Caco-2 (cell line): ENCODE data around the gene ADK. TPM values are rescaled to one million over a fixed set of nuclear protein-coding genes. Genes with fewer than 3 reads are reported as not detected.

Source experiments
- BruUV-seq: library from RNA; stranded (reverse); fragments of 400-500 nt; replicated peaks from 2 replicates; lab custom pipeline; 2021; lab: Mats Ljungman, UMichigan
- CTCF ChIA-PET: fragments of 300-600 bp; sonication (Branson Sonifier 250); formaldehyde crosslinking; loops from one replicate; lab custom pipeline; 2022; ENCODE audit warnings: antibody characterized with exemption; lab: Charles Lee
- POLR2A ChIA-PET: fragments of 300-600 bp; sonication (Branson Sonifier 250); formaldehyde crosslinking; loops from one replicate; lab custom pipeline; 2022; ENCODE audit warnings: antibody characterized with exemption; lab: Charles Lee
- DNase-seq, 2 experiments: peaks; one replicate each; pipeline versions ENCODE4 v3.0.0 to v3.0.0-alpha.2; 2020 to 2022
- H3K27me3 ChIP-seq: replicated peaks from 2 replicates; pipeline ENCODE4 v1.6.0; 2011; ENCODE audit warnings: low read length; ENCODE audit not compliant: control insufficient read depth, insufficient read depth
- H3K36me3 ChIP-seq: 2 replicates; pipeline ENCODE4 v1.5.1; 2011; ENCODE audit warnings: low read length; ENCODE audit not compliant: control insufficient read depth, insufficient read depth
- H3K4me1 ChIP-seq: fragments of 250-450 bp; sonication (Bioruptor Pico); 2 replicates; pipeline ENCODE4 v1.5.1; 2020; ENCODE audit warnings: mild to moderate bottlenecking
- H3K4me3 ChIP-seq: 2 replicates; pipeline ENCODE4 v1.5.1; 2011; ENCODE audit warnings: low read depth, mild to moderate bottlenecking, control low read depth, low read length
- H3K9me3 ChIP-seq: fragments of 250-450 bp; sonication (Bioruptor Pico); 2 replicates; pipeline ENCODE4 v1.5.1; 2020; ENCODE audit warnings: mild to moderate bottlenecking, moderate library complexity
- H3K27ac Mint-ChIP-seq: one replicate; pipeline ENCODE4 v1.8.0; 2022; ENCODE audit warnings: mixed read lengths; ENCODE audit not compliant: unreplicated experiment
- H3K27me3 Mint-ChIP-seq: one replicate; pipeline ENCODE4 v1.8.0; 2022; ENCODE audit warnings: mixed read lengths; ENCODE audit not compliant: insufficient read depth, unreplicated experiment
- H3K36me3 Mint-ChIP-seq: one replicate; pipeline ENCODE4 v1.8.0; 2022; ENCODE audit warnings: mild to moderate bottlenecking, mixed read lengths; ENCODE audit not compliant: insufficient read depth, unreplicated experiment
- H3K4me1 Mint-ChIP-seq: one replicate; pipeline ENCODE4 v1.8.0; 2022; ENCODE audit warnings: low read depth, mixed read lengths; ENCODE audit not compliant: unreplicated experiment
- H3K4me3 Mint-ChIP-seq: one replicate; pipeline ENCODE4 v1.8.0; 2022; ENCODE audit warnings: mild to moderate bottlenecking, moderate library complexity, mixed read lengths; ENCODE audit not compliant: unreplicated experiment
- H3K9me3 Mint-ChIP-seq: one replicate; pipeline ENCODE4 v1.8.0; 2022; ENCODE audit warnings: mixed read lengths; ENCODE audit not compliant: unreplicated experiment
- CTCF ChIP-seq, 2 experiments: fragments of 200-600 bp in 1 of 2; IDR thresholded peaks; 1 replicate in 1 of 2; 2 replicates in 1 of 2; pipeline versions ENCODE4 v1.5.1 to v1.8.0; 2011 to 2022; ENCODE audit warnings: antibody characterized with exemption in 1 of 2, control low read depth in 1 of 2, inconsistent platforms in 1 of 2, low read depth in 1 of 2, low read length in 1 of 2, mild to moderate bottlenecking in 1 of 2, moderate library complexity in 1 of 2; ENCODE audit not compliant: insufficient read depth in 1 of 2, severe bottlenecking in 1 of 2, unreplicated experiment in 1 of 2
- intact Hi-C: fragments of 100-400 bp; cut with micrococcal nuclease; formaldehyde crosslinking; loops from one replicate; pipeline ENCODE4 v1.10.0; 2022; ENCODE audit not compliant: unreplicated experiment
- total RNA-seq: library from RNA; stranded (reverse); gene quantifications from 2 replicates; pipeline ENCODE4 v1.2.3, GENCODE V29; 2022

The ADK gene
- total RNA-seq, 1 experiment from 2014 or later, result 105 TPM

- BruUV-seq, result no TSS peak
- CTCF ChIA-PET, result no interaction called here
- Mint-ChIP-seq H3K27me3 (no peaks in the 10 kb centered on the region), H3K36me3 (no peaks in the 10 kb centered on the region), H3K4me3 (no peak overlapping the region), H3K9me3 (no peaks in the 10 kb centered on the region), H3K27ac (no peak overlapping the region), H3K4me1 (no peaks in the 10 kb centered on the region)
- Histone ChIP-seq H3K4me1 (no peaks in the 10 kb centered on the region), H3K27me3 (no peaks in the 10 kb centered on the region), H3K4me3 (no peak overlapping the region), H3K9me3 (no peaks in the 10 kb centered on the region), H3K36me3 (no peaks in the 10 kb centered on the region)
- POLR2A ChIA-PET, result no interaction called here
- DNase-seq, result no peak
- TF ChIP-seq CTCF (IDR thresholded peaks at IDR 0.05; ENCODE audit: insufficient read depth in 1 of 2, low read depth in 1 of 2, low read length in 1 of 2, severe bottlenecking in 1 of 2, unreplicated experiment in 1 of 2), result no peak
- intact Hi-C loops, result no loop called here
These were observed 76.8 kb downstream of the ADK start for GRCh38 chr10:74227697-74228424.

- H3K9me3 ChIP-seq, result no peaks in the 10 kb centered on the region
- no TSS peak for BruUV-seq
- Mint-ChIP-seq H3K27me3 (no peaks in the 10 kb centered on the region), H3K9me3 (no peaks in the 10 kb centered on the region), H3K4me3 (no peak overlapping the region), H3K36me3 (no peaks in the 10 kb centered on the region), H3K27ac (no peak overlapping the region), H3K4me1 (no peaks in the 10 kb centered on the region)
- ChIA-PET CTCF (no interaction called here), POLR2A (no interaction called here)
- DNase-seq, result no peak
- no peaks in the 10 kb centered on the region for H3K36me3 ChIP-seq
- no peak for TF ChIP-seq CTCF (IDR thresholded peaks at IDR 0.05; ENCODE audit: insufficient read depth in 1 of 2, low read depth in 1 of 2, low read length in 1 of 2, severe bottlenecking in 1 of 2, unreplicated experiment in 1 of 2)
- no peaks in the 10 kb centered on the region for H3K4me1 ChIP-seq
- no peak overlapping the region for H3K4me3 ChIP-seq
- no peaks in the 10 kb centered on the region for H3K27me3 ChIP-seq
- intact Hi-C loops, result no loop called here
These were observed 80.4 kb downstream of the ADK start for GRCh38 chr10:74231375-74231774.

GRCh38 chr10:74233281-74233680 is 82.3 kb downstream of the ADK start:
- H3K9me3 ChIP-seq, result no peaks in the 10 kb centered on the region
- CTCF ChIA-PET, result no interaction called here
- no peaks in the 10 kb centered on the region for H3K27me3 Mint-ChIP-seq
- H3K4me1 Mint-ChIP-seq, result no peaks in the 10 kb centered on the region
- H3K4me3 ChIP-seq, result no peak overlapping the region
- H3K4me3 Mint-ChIP-seq, result no peak overlapping the region
- POLR2A ChIA-PET, result no interaction called here
- intact Hi-C loops, result no loop called here
- no peak for DNase-seq
- no peaks in the 10 kb centered on the region for H3K27me3 ChIP-seq
- H3K27ac Mint-ChIP-seq, result no peak overlapping the region
- H3K9me3 Mint-ChIP-seq, result no peaks in the 10 kb centered on the region
- BruUV-seq, result no TSS peak
- H3K4me1 ChIP-seq, result no peaks in the 10 kb centered on the region
- no peaks in the 10 kb centered on the region for H3K36me3 ChIP-seq
- TF ChIP-seq CTCF (IDR thresholded peaks at IDR 0.05; ENCODE audit: insufficient read depth in 1 of 2, low read depth in 1 of 2, low read length in 1 of 2, severe bottlenecking in 1 of 2, unreplicated experiment in 1 of 2), result no peak
- no peaks in the 10 kb centered on the region for H3K36me3 Mint-ChIP-seq
